GM19372 (cell line): Measurements from ENCODE around the gene ZSCAN21.

Experiments used
- ATAC-seq: cut with Tn5 transposase; IDR thresholded peaks from one replicate; pipeline ENCODE4 v1.9.1; 2021; ENCODE audit warnings: mild to moderate bottlenecking, low read depth, moderate library complexity; ENCODE audit not compliant: unreplicated experiment

The ZSCAN21 gene

GRCh38 chr7:100024020-100024619, 25.5 kb upstream of the ZSCAN21 start:
- ATAC-seq = no peak

GRCh38 chr7:100027197-100027596, 22.4 kb upstream of the ZSCAN21 start:
- no peak for ATAC-seq

GRCh38 chr7:100029596-100029995, 20.0 kb upstream of the ZSCAN21 start:
- no peak for ATAC-seq

- no peak for ATAC-seq
These were observed 16.0 kb upstream of the ZSCAN21 start for GRCh38 chr7:100033526-100033925.

- no peak for ATAC-seq
These were observed 14.6 kb upstream of the ZSCAN21 start for GRCh38 chr7:100034871-100035510.

GRCh38 chr7:100035876-100036275, 13.7 kb upstream of the ZSCAN21 start:
- no peak for ATAC-seq

GRCh38 chr7:100038326-100038725, 11.2 kb upstream of the ZSCAN21 start:
- no peak for ATAC-seq

GRCh38 chr7:100040575-100040974, 9.0 kb upstream of the ZSCAN21 start:
- no peak for ATAC-seq

- ATAC-seq = no peak
These were observed 4.9 kb upstream of the ZSCAN21 start for GRCh38 chr7:100044718-100045117.

GRCh38 chr7:100048680-100049079, 894 bp upstream of the ZSCAN21 start:
- no peak for ATAC-seq

GRCh38 chr7:100051611-100052010, 2.0 kb downstream of the ZSCAN21 start:
- ATAC-seq = no peak

- no peak for ATAC-seq
These were observed 3.6 kb downstream of the ZSCAN21 start for GRCh38 chr7:100053215-100053614.

- no peak for ATAC-seq
These were observed 7.4 kb downstream of the ZSCAN21 start for GRCh38 chr7:100057006-100057405.

- ATAC-seq = no peak
These were observed 9.7 kb downstream of the ZSCAN21 start for GRCh38 chr7:100059251-100059739.

- no peak for ATAC-seq
These were observed 12.1 kb downstream of the ZSCAN21 start for GRCh38 chr7:100061518-100062193.

- no peak for ATAC-seq
These were observed 13.8 kb downstream of the ZSCAN21 start for GRCh38 chr7:100063376-100063775.

- ATAC-seq = no peak
These were observed 14.6 kb downstream of the ZSCAN21 start for GRCh38 chr7:100064162-100064561.

GRCh38 chr7:100065452-100066186, 16.0 kb downstream of the ZSCAN21 start:
- ATAC-seq = no peak

- no peak for ATAC-seq
These were observed 17.4 kb downstream of the ZSCAN21 start for GRCh38 chr7:100066953-100067352.

- ATAC-seq = no peak
These were observed 20.4 kb downstream of the ZSCAN21 start for GRCh38 chr7:100069991-100070390.
